Amniotic stem cell (primary cell): Measurements from ENCODE around the gene COBL.

Source experiments
- DNase-seq: peaks from one replicate; lab custom pipeline; 2025; lab: John Stamatoyannopoulos, UW

Gene COBL

GRCh38 chr7:51303142-51303525, 13.5 kb downstream of the COBL start:
- no peak for DNase-seq

GRCh38 chr7:51301806-51302205, 14.8 kb downstream of the COBL start:
- DNase-seq, result no peak

- DNase-seq, result no peak
These were observed 15.6 kb downstream of the COBL start for GRCh38 chr7:51300762-51301674.

GRCh38 chr7:51299391-51300133, 17.0 kb downstream of the COBL start:
- no peak for DNase-seq

- DNase-seq, result no peak
These were observed 17.7 kb downstream of the COBL start for GRCh38 chr7:51298912-51299311.

- no peak for DNase-seq
These were observed 18.6 kb downstream of the COBL start for GRCh38 chr7:51297986-51298385.

GRCh38 chr7:51295440-51296245, 21.0 kb downstream of the COBL start:
- DNase-seq, result no peak

GRCh38 chr7:51292596-51292995, 24.0 kb downstream of the COBL start:
- DNase-seq, result no peak

GRCh38 chr7:51290702-51291540, 25.7 kb downstream of the COBL start:
- DNase-seq, result no peak

- no peak for DNase-seq
These were observed 26.3 kb downstream of the COBL start for GRCh38 chr7:51290304-51290637.

GRCh38 chr7:51289623-51290303, 26.8 kb downstream of the COBL start:
- DNase-seq, result no peak

GRCh38 chr7:51288896-51289622, 27.6 kb downstream of the COBL start:
- no peak for DNase-seq

- DNase-seq, result no peak
These were observed 30.2 kb downstream of the COBL start for GRCh38 chr7:51286401-51286800.

GRCh38 chr7:51280156-51280555, 36.5 kb downstream of the COBL start:
- no peak for DNase-seq

- DNase-seq, result no peak
These were observed 37.1 kb downstream of the COBL start for GRCh38 chr7:51279391-51280023.

- DNase-seq, result no peak
These were observed 37.8 kb downstream of the COBL start for GRCh38 chr7:51278797-51279196.

GRCh38 chr7:51276967-51277366, 39.6 kb downstream of the COBL start:
- DNase-seq, result no peak

GRCh38 chr7:51276091-51276605, 40.5 kb downstream of the COBL start:
- no peak for DNase-seq

- no peak for DNase-seq
These were observed 41.1 kb downstream of the COBL start for GRCh38 chr7:51275532-51275931.

GRCh38 chr7:51274955-51275354, 41.7 kb downstream of the COBL start:
- DNase-seq, result no peak
